Activated CD4-positive, alpha-beta T cell treated with anti-CD3 and anti-CD28 coated beads, Interleukin-2, amount 50 U/mL, for 48 hours (primary cell): ENCODE measurements around the gene SNIP1.
A peak's percentile ranks its signal among the peaks of the same experiment; 100 is the strongest.
"Not testable (repeated sequence)": the region's sequence is repeated elsewhere in the genome, so short reads cannot be mapped to it uniquely, and the experiment has no call there.

ENCODE experiments used
- DNase-seq, 2 experiments: peaks; one replicate each; pipeline ENCODE4 v3.0.0-alpha.2; 2020

The SNIP1 gene

GRCh38 chr1:37506740-37507139 lies 47.4 kb downstream of the SNIP1 start:
- DNase-seq = no peak

- DNase-seq = not testable (repeated sequence)
Observed at GRCh38 chr1:37502791-37503190, 51.3 kb downstream of the SNIP1 start.

GRCh38 chr1:37502104-37502503 lies 52.0 kb downstream of the SNIP1 start:
- DNase-seq = no peak

- DNase-seq = no peak
Observed at GRCh38 chr1:37501661-37502060, 52.4 kb downstream of the SNIP1 start.

DNA sequence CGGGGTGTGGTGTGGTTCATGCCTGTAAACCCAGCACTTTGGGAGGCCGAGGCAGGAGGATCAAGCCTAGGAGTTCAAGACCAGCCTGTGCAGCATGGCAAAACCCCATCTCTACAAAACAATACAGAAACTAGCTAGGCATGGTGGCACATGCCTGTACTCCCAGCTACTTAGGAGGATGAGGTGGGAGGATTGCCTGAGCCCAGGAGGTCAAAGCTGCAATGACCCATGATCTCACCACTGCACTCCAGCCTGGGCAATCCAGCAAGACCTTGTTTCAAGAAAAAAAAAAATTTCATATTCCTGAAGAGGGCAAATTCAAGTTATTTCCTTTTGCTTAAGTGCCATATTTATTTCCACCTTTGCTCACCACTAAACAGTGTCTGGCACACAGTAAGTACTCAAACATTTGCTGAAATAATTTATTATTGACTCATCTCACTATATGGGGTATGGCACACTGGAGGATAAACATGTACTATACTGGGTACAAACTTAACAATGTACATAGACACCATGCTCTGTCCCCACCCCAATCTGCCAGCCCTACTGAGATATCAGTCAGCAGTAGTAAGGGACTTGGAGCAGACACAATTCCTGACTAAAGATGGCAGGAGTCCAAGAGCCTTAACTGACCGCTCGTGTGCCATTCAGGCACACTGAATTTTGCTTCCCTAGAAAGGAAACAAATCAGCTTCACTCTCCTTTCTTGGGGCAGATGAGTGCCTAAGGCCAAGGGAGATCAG lies 55.0 kb downstream of the SNIP1 start:
- DNase-seq = no peak

- no peak for DNase-seq
Observed at GRCh38 chr1:37497832-37498231, 56.3 kb downstream of the SNIP1 start.

GRCh38 chr1:37495875-37496274 lies 58.2 kb downstream of the SNIP1 start:
- DNase-seq = no peak

GRCh38 chr1:37493336-37494098 lies 60.6 kb downstream of the SNIP1 start:
- DNase-seq = no peak

- DNase-seq = no peak
Observed at GRCh38 chr1:37487619-37487984, 66.5 kb downstream of the SNIP1 start.

- peak; percentile 87 for DNase-seq
Observed at GRCh38 chr1:37486680-37487618, 67.1 kb downstream of the SNIP1 start.

GRCh38 chr1:37485902-37486679 lies 68.0 kb downstream of the SNIP1 start:
- no peak for DNase-seq
